ENCODE data around the gene CHD6.

CHD6 gene

GRCh38 chr20:41408156-41408794 is 209.9 kb downstream of the CHD6 start:
- no peak for FAIRE-seq
- TF ChIP-seq TAF1 (IDR thresholded peaks at IDR 0.05; ENCODE audit: borderline replicate concordance, low read depth, low read length) (no peak), POLR2A (IDR thresholded peaks at IDR 0.05; ENCODE audit: low read depth, low read length) (no peak), POLR2AphosphoS5 (IDR thresholded peaks at IDR 0.05; ENCODE audit: low read depth, low read length) (no peak)
- DNase-seq (ENCODE audit: insufficient read length), result no peak

GRCh38 chr20:41407607-41408006 is 210.6 kb downstream of the CHD6 start:
- DNase-seq (ENCODE audit: insufficient read length), result no peak
- FAIRE-seq, result no peak
- no peak for TF ChIP-seq TAF1 (IDR thresholded peaks at IDR 0.05; ENCODE audit: borderline replicate concordance, low read depth, low read length)
- TF ChIP-seq POLR2A (IDR thresholded peaks at IDR 0.05; ENCODE audit: low read depth, low read length), result no peak
- no peak for TF ChIP-seq POLR2AphosphoS5 (IDR thresholded peaks at IDR 0.05; ENCODE audit: low read depth, low read length)

GRCh38 chr20:41406896-41407444 is 211.2 kb downstream of the CHD6 start:
- no peak for DNase-seq (ENCODE audit: insufficient read length)
- no peak for FAIRE-seq
- TF ChIP-seq POLR2A (IDR thresholded peaks at IDR 0.05; ENCODE audit: low read depth, low read length), result no peak

GRCh38 chr20:41406353-41406752 is 211.8 kb downstream of the CHD6 start:
- no peak for TF ChIP-seq TAF1 (IDR thresholded peaks at IDR 0.05; ENCODE audit: borderline replicate concordance, low read depth, low read length)
- no peak for TF ChIP-seq POLR2A (IDR thresholded peaks at IDR 0.05; ENCODE audit: low read depth, low read length)
- TF ChIP-seq POLR2AphosphoS5 (IDR thresholded peaks at IDR 0.05; ENCODE audit: low read depth, low read length), result no peak
- FAIRE-seq, result no peak
- DNase-seq (ENCODE audit: insufficient read length), result no peak

- FAIRE-seq (no peak), DNase-seq (ENCODE audit: insufficient read length) (no peak)
- TF ChIP-seq TAF1 (IDR thresholded peaks at IDR 0.05; ENCODE audit: borderline replicate concordance, low read depth, low read length) (no peak), POLR2A (IDR thresholded peaks at IDR 0.05; ENCODE audit: low read depth, low read length) (no peak), POLR2AphosphoS5 (IDR thresholded peaks at IDR 0.05; ENCODE audit: low read depth, low read length) (no peak)
Measured at GRCh38 chr20:41405436-41405835, 212.7 kb downstream of the CHD6 start.

- TF ChIP-seq TAF1 (IDR thresholded peaks at IDR 0.05; ENCODE audit: borderline replicate concordance, low read depth, low read length) (no peak), POLR2A (IDR thresholded peaks at IDR 0.05; ENCODE audit: low read depth, low read length) (no peak), POLR2AphosphoS5 (IDR thresholded peaks at IDR 0.05; ENCODE audit: low read depth, low read length) (no peak)
- FAIRE-seq (no peak), DNase-seq (ENCODE audit: insufficient read length) (no peak)
Measured at GRCh38 chr20:41403604-41404003, 214.6 kb downstream of the CHD6 start.

- TF ChIP-seq POLR2A (IDR thresholded peaks at IDR 0.05; ENCODE audit: low read depth, low read length) (no peak), TAF1 (IDR thresholded peaks at IDR 0.05; ENCODE audit: borderline replicate concordance, low read depth, low read length) (no peak), POLR2AphosphoS5 (IDR thresholded peaks at IDR 0.05; ENCODE audit: low read depth, low read length) (no peak)
- no peak for DNase-seq (ENCODE audit: insufficient read length)
- FAIRE-seq, result no peak
Measured at GRCh38 chr20:41398408-41398807, 219.8 kb downstream of the CHD6 start.

- DNase-seq (ENCODE audit: insufficient read length), result no peak
- TF ChIP-seq POLR2A (IDR thresholded peaks at IDR 0.05; ENCODE audit: low read depth, low read length) (no peak), POLR2AphosphoS5 (IDR thresholded peaks at IDR 0.05; ENCODE audit: low read depth, low read length) (no peak), TAF1 (IDR thresholded peaks at IDR 0.05; ENCODE audit: borderline replicate concordance, low read depth, low read length) (no peak)
- FAIRE-seq, result no peak
Measured at GRCh38 chr20:41395667-41396664, 222.2 kb downstream of the CHD6 start.

- DNase-seq (ENCODE audit: insufficient read length) (no peak), FAIRE-seq (no peak)
- TF ChIP-seq POLR2A (IDR thresholded peaks at IDR 0.05; ENCODE audit: low read depth, low read length), result no peak
- TF ChIP-seq TAF1 (IDR thresholded peaks at IDR 0.05; ENCODE audit: borderline replicate concordance, low read depth, low read length), result no peak
- no peak for TF ChIP-seq POLR2AphosphoS5 (IDR thresholded peaks at IDR 0.05; ENCODE audit: low read depth, low read length)
Measured at GRCh38 chr20:41394931-41395666, 223.1 kb downstream of the CHD6 start.

GRCh38 chr20:41394081-41394480 is 224.1 kb downstream of the CHD6 start:
- FAIRE-seq (no peak), DNase-seq (ENCODE audit: insufficient read length) (no peak)
- TF ChIP-seq TAF1 (IDR thresholded peaks at IDR 0.05; ENCODE audit: borderline replicate concordance, low read depth, low read length), result no peak
- no peak for TF ChIP-seq POLR2AphosphoS5 (IDR thresholded peaks at IDR 0.05; ENCODE audit: low read depth, low read length)
- TF ChIP-seq POLR2A (IDR thresholded peaks at IDR 0.05; ENCODE audit: low read depth, low read length), result no peak

- no peak for TF ChIP-seq POLR2A (IDR thresholded peaks at IDR 0.05; ENCODE audit: low read depth, low read length)
- TF ChIP-seq POLR2AphosphoS5 (IDR thresholded peaks at IDR 0.05; ENCODE audit: low read depth, low read length), result no peak
- no peak for TF ChIP-seq TAF1 (IDR thresholded peaks at IDR 0.05; ENCODE audit: borderline replicate concordance, low read depth, low read length)
- FAIRE-seq, result no peak
- no peak for DNase-seq (ENCODE audit: insufficient read length)
Measured at GRCh38 chr20:41393705-41394066, 224.5 kb downstream of the CHD6 start.

Measured in GM12892 (cell line).